HEK293 (cell line): ENCODE results near the gene ZNF485.

Experiments used
- CTCF ChIA-PET: fragments of 350-600 bp; formaldehyde crosslinking; extraction: SDS; loops from one replicate; lab custom pipeline; 2021; ENCODE audit warnings: antibody characterized with exemption; lab: Yijun Ruan, JAX
- POLR2A ChIA-PET: fragments of 300-600 bp; formaldehyde crosslinking; extraction: SDS; loops from one replicate; lab custom pipeline; 2020; ENCODE audit warnings: antibody characterized with exemption, inconsistent platforms; lab: Yijun Ruan, JAX
- H3K27ac ChIP-seq: fragments of 200-500 bp; sonication (Bioruptor generic); 2 replicates; pipeline ENCODE4 v1.5.1; 2014; ENCODE audit warnings: low read depth, low read length, control low read depth, inconsistent platforms; ENCODE audit errors: extremely low read depth
- H3K36me3 ChIP-seq, 2 experiments: fragments of 200-500 bp in 1 of 2; sonication (Bioruptor generic) in 1 of 2; 1 replicate in 1 of 2; 2 replicates in 1 of 2; pipeline ENCODE4 v1.5.1; 2014 to 2017; ENCODE audit warnings: inconsistent platforms in 2 of 2, low read length in 2 of 2; ENCODE audit not compliant: control insufficient read depth in 2 of 2, insufficient read depth in 1 of 2
- H3K4me1 ChIP-seq: fragments of 200-500 bp; sonication (Bioruptor generic); 2 replicates; pipeline ENCODE4 v1.5.1; 2014; ENCODE audit warnings: mild to moderate bottlenecking, low read length, inconsistent platforms; ENCODE audit not compliant: control insufficient read depth, insufficient read depth
- H3K4me3 ChIP-seq: 2 replicates; pipeline ENCODE4 v1.5.1; 2011; ENCODE audit warnings: low read depth, mild to moderate bottlenecking, control low read depth, low read length, moderate library complexity
- H3K9me3 ChIP-seq: fragments of 200-500 bp; sonication (Bioruptor generic); 2 replicates; pipeline ENCODE4 v1.5.1; 2014; ENCODE audit warnings: low read depth, low read length, inconsistent platforms; ENCODE audit not compliant: control insufficient read depth, insufficient read depth
- BCL6B ChIP-seq: fragments of 450-650 bp; formaldehyde crosslinking; IDR thresholded peaks from 2 replicates; pipeline ENCODE4 v1.5.1; 2017; ENCODE audit warnings: missing biosample characterization, missing genetic modification characterization
- GFI1B ChIP-seq: fragments of 450-650 bp; formaldehyde crosslinking; IDR thresholded peaks from 2 replicates; pipeline ENCODE4 v1.5.1; 2016; ENCODE audit warnings: missing biosample characterization, missing genetic modification characterization
- SCRT2 ChIP-seq: fragments of 450-650 bp; formaldehyde crosslinking; IDR thresholded peaks from 2 replicates; pipeline ENCODE4 v1.5.1; 2016; ENCODE audit warnings: missing biosample characterization, missing genetic modification characterization
- SETDB1 ChIP-seq: IDR thresholded peaks from one replicate; pipeline ENCODE4 v1.6.1; 2017; ENCODE audit warnings: mild to moderate bottlenecking, low read length, moderate library complexity, mixed read lengths; ENCODE audit not compliant: insufficient read length
- ZBTB17 ChIP-seq: fragments of 450-650 bp; formaldehyde crosslinking; IDR thresholded peaks from 2 replicates; pipeline ENCODE4 v1.5.1; 2016; ENCODE audit warnings: missing biosample characterization, missing genetic modification characterization
- ZBTB48 ChIP-seq: fragments of 450-650 bp; formaldehyde crosslinking; IDR thresholded peaks from 2 replicates; pipeline ENCODE4 v1.5.1; 2016; ENCODE audit warnings: missing biosample characterization, missing genetic modification characterization
- ZBTB8A ChIP-seq: fragments of 450-650 bp; formaldehyde crosslinking; IDR thresholded peaks from 2 replicates; pipeline ENCODE4 v1.5.1; 2016; ENCODE audit warnings: missing biosample characterization, missing genetic modification characterization
- ZFP41 ChIP-seq: fragments of 450-650 bp; formaldehyde crosslinking; IDR thresholded peaks from 2 replicates; pipeline ENCODE4 v1.5.1; 2016; ENCODE audit warnings: missing biosample characterization, missing genetic modification characterization, borderline replicate concordance
- ZNF138 ChIP-seq: fragments of 450-650 bp; formaldehyde crosslinking; IDR thresholded peaks from 2 replicates; pipeline ENCODE4 v1.5.1; 2016; ENCODE audit warnings: missing biosample characterization, missing genetic modification characterization, borderline replicate concordance
- ZNF169 ChIP-seq: fragments of 450-650 bp; formaldehyde crosslinking; IDR thresholded peaks from 2 replicates; pipeline ENCODE4 v1.5.1; 2016; ENCODE audit warnings: missing biosample characterization, missing genetic modification characterization
- ZNF202 ChIP-seq: fragments of 450-650 bp; formaldehyde crosslinking; IDR thresholded peaks from 2 replicates; pipeline ENCODE4 v1.5.1; 2016; ENCODE audit warnings: missing biosample characterization, missing genetic modification characterization, borderline replicate concordance
- ZNF274 ChIP-seq, 2 experiments: fragments of 200-500 bp in 1 of 2; fragments of 450-650 bp in 1 of 2; sonication (Bioruptor generic) in 1 of 2; formaldehyde crosslinking in 1 of 2; IDR thresholded peaks; 2 replicates each; pipeline versions ENCODE4 v1.5.1 to v1.6.1; 2014 to 2016; ENCODE audit warnings: borderline replicate concordance in 1 of 2, inconsistent platforms in 1 of 2, low read length in 1 of 2, missing biosample characterization in 1 of 2, missing genetic modification characterization in 1 of 2
- ZNF335 ChIP-seq: fragments of 450-650 bp; formaldehyde crosslinking; conservative IDR thresholded peaks from 2 replicates; pipeline ENCODE4 v1.5.1; 2016; ENCODE audit warnings: missing biosample characterization, missing genetic modification characterization
- ZNF560 ChIP-seq: fragments of 450-650 bp; formaldehyde crosslinking; IDR thresholded peaks from 2 replicates; pipeline ENCODE4 v1.5.1; 2017; ENCODE audit warnings: missing biosample characterization, missing genetic modification characterization, borderline replicate concordance
- ZNF585B ChIP-seq: fragments of 450-650 bp; formaldehyde crosslinking; IDR thresholded peaks from 2 replicates; pipeline ENCODE4 v1.5.1; 2016; ENCODE audit warnings: missing biosample characterization, missing genetic modification characterization
- ZNF629 ChIP-seq: fragments of 450-650 bp; formaldehyde crosslinking; IDR thresholded peaks from 2 replicates; pipeline ENCODE4 v1.5.1; 2017; ENCODE audit warnings: missing biosample characterization, missing genetic modification characterization
- ZNF670 ChIP-seq: fragments of 450-650 bp; formaldehyde crosslinking; IDR thresholded peaks from 2 replicates; pipeline ENCODE4 v1.5.1; 2016; ENCODE audit warnings: missing biosample characterization, missing genetic modification characterization, low read depth
- ZNF76 ChIP-seq: fragments of 450-650 bp; formaldehyde crosslinking; IDR thresholded peaks from 2 replicates; pipeline ENCODE4; 2016; ENCODE audit warnings: low read depth, missing biosample characterization, missing genetic modification characterization, borderline replicate concordance
- ZNF776 ChIP-seq: fragments of 450-650 bp; formaldehyde crosslinking; IDR thresholded peaks from 2 replicates; pipeline ENCODE4 v1.5.0; 2017; ENCODE audit warnings: missing biosample characterization, missing genetic modification characterization, borderline replicate concordance
- TF ChIP-seq, protein P1 (sequence below): fragments of 450-650 bp; formaldehyde crosslinking; IDR thresholded peaks from 2 replicates; pipeline ENCODE4 v1.5.1; 2016; ENCODE audit warnings: missing biosample characterization, missing genetic modification characterization
- TF ChIP-seq, protein P2 (sequence below): fragments of 450-650 bp; formaldehyde crosslinking; IDR thresholded peaks from 2 replicates; pipeline ENCODE4 v1.5.1; 2017; ENCODE audit warnings: missing biosample characterization, missing genetic modification characterization

The ZNF485 gene

GRCh38 chr10:43648398-43649184 is 42.4 kb downstream of the ZNF485 start, which contains the start of gene ZNF32 (continued):
- peak; percentile 89 for TF ChIP-seq ZBTB48 (tag by site-specific recombination)
- TF ChIP-seq ZNF274 (IDR thresholded peaks at IDR 0.05; ENCODE audit: low read length), result no peak
- TF ChIP-seq ZNF274 (tag by site-specific recombination; IDR thresholded peaks at IDR 0.05; ENCODE audit: borderline replicate concordance), result no peak

DNA sequence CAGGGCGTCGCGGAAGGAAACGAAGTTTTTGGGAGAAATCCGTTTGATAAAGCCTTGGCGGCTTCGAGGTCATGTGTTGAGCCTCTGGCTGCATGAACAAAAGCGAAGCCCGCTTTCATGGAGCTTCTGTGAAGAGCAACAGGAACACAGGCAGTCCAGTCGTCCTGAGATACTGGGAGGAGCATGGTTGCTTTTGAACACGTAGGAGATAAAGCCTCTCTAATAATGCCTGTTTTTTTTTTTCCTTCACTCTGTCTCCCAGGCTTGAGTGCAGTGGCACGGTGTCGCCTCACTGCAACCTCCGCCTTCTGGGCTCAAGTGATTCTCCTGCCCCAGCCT is 42.9 kb downstream of the ZNF485 start:
- POLR2A ChIA-PET, result interaction anchor here (1.3 kb wide), 1 partner anchor 87 kb away, joined by 3 read pairs; no protein-coding TSS in a partner anchor
- Histone ChIP-seq H3K27ac (no peak overlapping the region; the same call in 1 of the 2 replicates), H3K36me3 (peaks cover 0 to 30% of the 10 kb centered on the region in 2 experiments; a peak in 1 of 3 replicates), H3K4me1 (no peaks in the 10 kb centered on the region), H3K9me3 (no peaks in the 10 kb centered on the region), H3K4me3 (peak overlapping the region; percentile 34)
- TF ChIP-seq, protein P1, sequence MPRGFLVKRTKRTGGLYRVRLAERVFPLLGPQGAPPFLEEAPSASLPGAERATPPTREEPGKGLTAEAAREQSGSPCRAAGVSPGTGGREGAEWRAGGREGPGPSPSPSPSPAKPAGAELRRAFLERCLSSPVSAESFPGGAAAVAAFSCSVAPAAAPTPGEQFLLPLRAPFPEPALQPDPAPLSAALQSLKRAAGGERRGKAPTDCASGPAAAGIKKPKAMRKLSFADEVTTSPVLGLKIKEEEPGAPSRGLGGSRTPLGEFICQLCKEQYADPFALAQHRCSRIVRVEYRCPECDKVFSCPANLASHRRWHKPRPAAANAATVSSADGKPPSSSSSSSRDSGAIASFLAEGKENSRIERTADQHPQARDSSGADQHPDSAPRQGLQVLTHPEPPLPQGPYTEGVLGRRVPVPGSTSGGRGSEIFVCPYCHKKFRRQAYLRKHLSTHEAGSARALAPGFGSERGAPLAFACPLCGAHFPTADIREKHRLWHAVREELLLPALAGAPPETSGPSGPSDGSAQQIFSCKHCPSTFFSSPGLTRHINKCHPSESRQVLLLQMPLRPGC (tag by site-specific recombination), result no peak
- TF ChIP-seq ZBTB8A (tag by site-specific recombination) (0 out of 2 replicates have a peak, but pooled peaks have one; percentile 2), SETDB1 (no peak), ZNF76 (tag by site-specific recombination) (no peak), ZNF202 (tag by site-specific recombination) (no peak), ZNF670 (tag by site-specific recombination) (no peak), ZNF335 (peak; percentile 97), ZFP41 (tag by site-specific recombination) (no peak), ZNF560 (tag by site-specific recombination) (no peak), ZNF629 (tag by site-specific recombination) (no peak), ZNF169 (tag by site-specific recombination) (no peak), ZBTB17 (tag by site-specific recombination) (peak; percentile 8; the same call in 1 of the 2 replicates), BCL6B (tag by site-specific recombination) (no peak), ZNF138 (no peak), ZNF776 (tag by site-specific recombination) (no peak), ZNF585B (tag by site-specific recombination) (no peak), SCRT2 (tag by site-specific recombination) (peak; percentile 43; the same call in 1 of the 2 replicates), GFI1B (tag by site-specific recombination) (no peak)
- TF ChIP-seq, protein P2, sequence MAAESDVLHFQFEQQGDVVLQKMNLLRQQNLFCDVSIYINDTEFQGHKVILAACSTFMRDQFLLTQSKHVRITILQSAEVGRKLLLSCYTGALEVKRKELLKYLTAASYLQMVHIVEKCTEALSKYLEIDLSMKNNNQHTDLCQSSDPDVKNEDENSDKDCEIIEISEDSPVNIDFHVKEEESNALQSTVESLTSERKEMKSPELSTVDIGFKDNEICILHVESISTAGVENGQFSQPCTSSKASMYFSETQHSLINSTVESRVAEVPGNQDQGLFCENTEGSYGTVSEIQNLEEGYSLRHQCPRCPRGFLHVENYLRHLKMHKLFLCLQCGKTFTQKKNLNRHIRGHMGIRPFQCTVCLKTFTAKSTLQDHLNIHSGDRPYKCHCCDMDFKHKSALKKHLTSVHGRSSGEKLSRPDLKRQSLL (tag by site-specific recombination), result no peak
- CTCF ChIA-PET, result no interaction called here
